Retina (tissue), 1 donor: ENCODE data around the gene TTC27.

ENCODE experiments used
- DNase-seq: peaks from one replicate; pipeline ENCODE4 v3.0.0-alpha.2; 2016

Gene TTC27

DNA sequence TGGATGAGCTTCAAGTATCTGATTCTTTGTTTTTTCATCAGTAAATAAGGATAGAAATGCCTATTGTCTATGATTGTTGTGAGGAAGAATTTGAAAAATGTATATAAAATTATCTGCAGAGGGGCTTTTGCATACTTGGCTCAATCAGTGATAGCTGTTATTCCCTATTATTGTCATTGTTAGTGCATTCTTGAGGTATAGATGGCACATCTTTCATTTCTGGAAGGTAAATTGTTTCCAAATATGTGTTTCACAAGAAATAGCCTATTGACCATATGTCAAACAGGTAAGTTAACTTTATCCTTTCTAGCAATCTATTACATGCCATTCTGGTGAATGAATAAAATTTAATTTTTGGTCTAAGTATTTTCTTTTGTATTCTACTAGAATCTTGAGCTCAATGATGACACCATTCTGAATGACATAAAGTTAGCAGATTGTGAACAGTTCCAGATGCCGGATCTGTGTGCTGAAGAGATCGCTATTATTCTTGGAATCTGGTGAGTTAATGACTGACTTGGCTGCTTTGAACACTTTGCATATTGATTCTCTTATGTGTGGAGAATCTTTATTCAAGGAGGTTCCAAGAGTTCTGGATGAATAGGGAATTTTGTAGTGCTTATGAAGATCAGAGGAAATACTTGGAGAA lies 44.2 kb downstream of the TTC27 start:
- DNase-seq = no peak

GRCh38 chr2:32678825-32679224 lies 51.0 kb downstream of the TTC27 start:
- DNase-seq = no peak

- no peak for DNase-seq
Observed at GRCh38 chr2:32680942-32681341, 53.1 kb downstream of the TTC27 start.

DNA sequence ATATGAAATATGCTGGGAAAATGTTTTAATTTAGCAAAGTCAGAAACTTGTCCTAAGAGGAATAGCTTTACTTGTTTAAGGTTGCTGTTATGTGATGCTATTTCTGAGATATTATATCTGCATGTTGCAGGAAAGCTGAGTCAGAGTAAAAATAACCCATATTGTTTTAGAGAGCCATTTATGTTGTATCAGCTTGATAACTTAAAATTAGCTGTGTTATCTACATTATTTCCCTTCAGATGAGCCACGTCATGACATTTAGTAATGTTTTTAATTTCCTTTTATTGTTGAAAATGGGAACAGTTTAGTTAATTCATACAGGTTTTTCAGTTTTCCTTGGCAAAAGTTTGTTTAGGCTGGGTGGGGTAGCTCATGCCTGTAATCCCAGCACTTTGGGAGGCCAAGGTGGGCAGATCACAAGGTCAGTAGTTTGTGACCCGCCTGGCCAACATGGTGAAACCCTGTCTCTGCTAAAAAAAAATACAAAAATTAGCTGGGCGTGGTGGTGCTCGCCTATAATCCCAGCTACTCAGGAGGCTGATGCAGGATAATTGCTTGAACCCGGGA lies 55.8 kb downstream of the TTC27 start:
- DNase-seq = no peak

GRCh38 chr2:32688541-32688940 lies 60.7 kb downstream of the TTC27 start:
- DNase-seq = no peak

GRCh38 chr2:32691678-32692077 lies 63.8 kb downstream of the TTC27 start:
- no peak for DNase-seq

- DNase-seq = no peak
Observed at GRCh38 chr2:32696439-32696838, 68.6 kb downstream of the TTC27 start.

DNA sequence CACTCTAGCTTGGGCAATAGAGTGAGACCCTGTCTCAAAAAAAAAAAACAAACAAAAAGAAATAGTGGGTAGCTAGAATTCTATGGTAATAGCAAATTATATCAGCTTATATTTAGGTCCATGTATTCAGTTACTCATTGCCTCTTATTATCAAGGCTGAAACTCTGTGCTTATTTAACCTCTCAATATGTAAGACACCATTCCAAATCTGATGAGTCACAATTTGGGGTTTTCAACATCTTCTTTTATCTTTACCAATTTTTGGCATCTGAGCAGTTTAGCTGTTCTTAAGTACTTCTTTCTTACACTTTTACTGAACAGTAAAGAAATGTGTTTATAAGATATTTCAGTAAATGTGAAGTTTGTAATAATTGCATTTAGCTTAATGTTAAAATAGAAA lies 69.3 kb downstream of the TTC27 start:
- no peak for DNase-seq

- no peak for DNase-seq
Observed at GRCh38 chr2:32699151-32699550, 71.3 kb downstream of the TTC27 start.

DNA sequence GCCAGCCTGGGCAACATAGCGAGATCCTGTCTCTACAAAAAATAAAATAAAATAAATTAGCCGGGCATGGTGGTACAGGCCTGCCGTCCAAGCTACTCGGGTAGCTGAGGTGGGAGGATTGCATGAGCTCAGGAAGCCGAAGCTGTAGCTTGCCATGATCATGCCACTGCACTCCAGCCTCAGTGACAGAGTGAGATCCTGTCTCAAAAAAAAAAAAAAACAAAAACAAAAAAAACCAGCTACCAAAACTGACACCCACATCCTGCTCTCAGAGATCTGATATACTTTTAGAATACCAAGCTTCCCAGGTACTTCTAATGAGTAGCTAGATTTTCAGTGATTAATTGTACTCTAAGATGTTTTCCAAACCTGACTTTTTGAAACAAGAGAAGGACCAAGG lies 74.0 kb downstream of the TTC27 start:
- no peak for DNase-seq

DNA sequence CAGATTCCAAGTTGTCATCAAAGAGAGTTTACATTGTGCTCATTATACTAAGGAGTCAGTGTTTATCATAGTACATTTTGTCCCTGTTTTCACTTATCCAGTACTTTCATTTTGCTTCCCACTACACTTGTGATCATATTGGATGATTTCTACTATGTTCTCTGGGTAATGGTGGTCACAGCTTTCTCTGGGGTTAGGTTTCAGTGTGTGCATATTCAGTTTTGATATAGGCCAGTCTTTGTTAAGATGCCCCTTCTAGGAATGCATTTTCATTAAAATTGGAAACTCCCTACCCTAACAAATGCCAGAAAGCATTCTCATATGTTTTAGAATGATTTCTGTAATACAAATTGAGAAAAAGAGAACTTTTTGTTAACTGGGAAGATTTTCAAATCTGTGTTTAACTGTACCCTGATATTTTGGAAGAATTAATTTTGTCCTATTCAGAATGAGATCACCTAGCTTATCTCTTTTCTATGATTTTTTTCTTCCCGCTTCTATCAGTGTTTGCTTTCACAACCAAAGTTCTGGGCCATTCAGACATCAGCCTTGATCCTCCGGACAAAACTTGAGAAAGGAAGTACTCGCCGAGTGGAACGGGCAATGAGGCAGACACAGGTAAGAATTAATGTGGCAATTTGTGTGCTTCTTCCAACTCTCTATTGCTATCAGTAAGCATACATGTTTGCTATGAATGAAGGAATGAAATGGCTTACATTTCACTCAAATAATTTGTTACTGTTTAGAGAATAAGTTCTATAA lies 74.6 kb downstream of the TTC27 start:
- no peak for DNase-seq

DNA sequence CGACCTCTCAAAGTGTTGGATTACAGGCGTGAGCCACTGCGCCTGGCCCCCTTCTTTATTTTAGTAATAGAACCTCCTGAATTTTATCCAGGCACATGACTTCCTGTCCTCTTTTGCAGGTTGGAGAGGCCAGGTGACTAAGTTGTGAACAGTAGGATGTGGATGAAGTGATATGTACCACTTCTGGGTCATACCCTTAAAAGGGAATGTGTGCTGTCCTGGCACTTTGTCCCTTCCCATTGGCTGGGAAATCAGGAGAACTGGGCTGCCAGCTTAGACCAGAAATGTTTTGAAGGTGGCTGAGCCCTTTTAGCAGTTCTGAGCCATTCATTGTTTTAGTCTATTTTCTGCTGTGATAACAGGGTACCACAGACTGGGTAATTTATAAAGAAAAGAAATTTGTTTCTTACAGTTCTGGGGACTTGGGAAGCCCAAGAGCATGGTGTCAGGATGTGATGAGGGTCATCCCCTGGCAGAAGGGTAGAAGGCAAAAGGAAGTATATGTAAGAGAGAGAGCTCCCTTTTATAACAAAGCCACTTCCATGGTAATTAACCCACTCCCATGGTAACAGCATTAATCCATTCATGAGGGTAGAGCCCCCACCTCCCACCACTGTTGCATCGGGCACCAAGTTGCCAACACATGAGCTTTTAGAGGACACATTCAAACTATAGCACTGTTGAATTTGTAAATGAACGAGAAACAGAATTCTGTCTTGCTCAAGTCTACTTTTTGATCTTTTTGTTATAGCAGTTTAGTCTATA lies 79.1 kb downstream of the TTC27 start:
- no peak for DNase-seq

GRCh38 chr2:32711219-32711618 lies 83.4 kb downstream of the TTC27 start:
- DNase-seq = no peak

- DNase-seq = no peak
Observed at GRCh38 chr2:32711908-32712501, 84.2 kb downstream of the TTC27 start.

- no peak for DNase-seq
Observed at GRCh38 chr2:32712870-32713269, 85.0 kb downstream of the TTC27 start.

- DNase-seq = no peak
Observed at GRCh38 chr2:32714521-32714920, 86.7 kb downstream of the TTC27 start.

DNA sequence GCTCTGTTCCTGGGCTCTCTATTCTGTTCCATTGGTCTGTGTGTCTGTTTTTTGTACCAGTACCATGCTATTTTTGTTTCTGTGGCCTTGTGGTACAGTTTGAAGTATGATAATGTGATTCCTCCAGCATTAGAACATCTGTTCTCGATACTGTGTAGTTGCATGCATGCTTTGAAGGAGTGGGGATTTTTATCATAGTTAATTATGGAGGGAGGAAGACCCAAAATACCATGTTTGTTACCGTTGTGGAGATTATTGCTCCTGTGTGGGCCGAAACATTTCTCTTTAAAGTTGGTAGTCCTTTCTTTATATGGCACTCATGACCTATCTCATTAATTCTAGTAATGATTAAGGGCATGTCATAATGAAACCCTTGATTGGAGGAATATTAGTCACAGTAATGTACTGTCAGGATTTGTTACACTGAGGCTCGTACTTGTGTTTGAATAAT lies 87.6 kb downstream of the TTC27 start:
- no peak for DNase-seq

GRCh38 chr2:32715981-32716380 lies 88.1 kb downstream of the TTC27 start:
- no peak for DNase-seq

DNA sequence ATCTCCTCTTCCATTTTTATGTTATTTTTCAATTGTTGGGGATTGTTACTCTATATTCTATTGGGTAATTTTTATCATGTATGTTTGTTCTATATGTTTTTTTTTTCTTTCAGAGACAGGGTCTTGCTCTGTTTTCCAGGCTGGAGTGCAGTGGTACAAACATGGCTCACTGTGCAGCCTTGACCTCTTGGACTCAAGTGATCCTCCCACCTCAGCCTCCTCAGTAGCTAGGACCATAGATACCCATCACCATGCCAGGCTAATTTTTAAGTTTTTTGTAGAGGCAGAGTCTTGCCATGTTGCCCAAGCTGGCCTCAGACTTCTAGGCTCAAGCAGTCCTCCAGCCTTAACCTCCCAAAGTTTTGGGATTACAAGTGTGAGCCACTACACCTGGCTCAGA lies 88.7 kb downstream of the TTC27 start:
- DNase-seq = no peak

- no peak for DNase-seq
Observed at GRCh38 chr2:32718752-32719151, 90.9 kb downstream of the TTC27 start.

DNA sequence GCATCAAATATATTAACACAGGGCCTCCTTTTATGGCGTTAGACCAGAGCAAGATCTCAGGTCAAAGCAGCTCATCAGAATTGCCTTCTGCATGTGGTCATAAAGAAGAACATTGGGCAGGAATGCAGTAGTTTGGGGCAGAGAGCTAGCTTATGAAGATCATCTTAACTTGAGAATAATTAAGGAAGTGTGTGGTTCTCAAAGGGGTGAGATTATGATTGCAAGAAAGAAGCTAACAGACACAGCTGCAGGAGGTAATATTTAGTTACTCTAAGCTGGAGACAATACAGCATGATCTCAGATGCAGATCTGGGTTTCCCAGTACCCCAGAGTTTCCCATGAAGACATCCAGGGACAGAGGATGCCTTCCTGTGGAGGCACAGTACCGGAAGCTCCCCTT lies 91.6 kb downstream of the TTC27 start:
- no peak for DNase-seq

- DNase-seq = no peak
Observed at GRCh38 chr2:32719933-32720716, 92.3 kb downstream of the TTC27 start.
